A673 (cell line): ENCODE measurements around the gene VENTX.

ENCODE experiments used
- EZH2 ChIP-seq: fragments of 200-600 bp; sonication (generic); IDR thresholded peaks from 2 replicates; pipeline ENCODE4 v1.6.1; 2017; ENCODE audit warnings: borderline replicate concordance, low read depth, mild to moderate bottlenecking, mixed read lengths, antibody characterized with exemption, low read length; ENCODE audit not compliant: poor library complexity, severe bottlenecking
- TF ChIP-seq, protein P1 (sequence below): fragments of 300-800, 200-600 bp; sonication (generic); conservative IDR thresholded peaks from 2 replicates; pipeline ENCODE4 v1.5.1; 2017; ENCODE audit warnings: low read depth, mild to moderate bottlenecking, antibody characterized with exemption, low read length, moderate library complexity, mixed read lengths

DNA sequence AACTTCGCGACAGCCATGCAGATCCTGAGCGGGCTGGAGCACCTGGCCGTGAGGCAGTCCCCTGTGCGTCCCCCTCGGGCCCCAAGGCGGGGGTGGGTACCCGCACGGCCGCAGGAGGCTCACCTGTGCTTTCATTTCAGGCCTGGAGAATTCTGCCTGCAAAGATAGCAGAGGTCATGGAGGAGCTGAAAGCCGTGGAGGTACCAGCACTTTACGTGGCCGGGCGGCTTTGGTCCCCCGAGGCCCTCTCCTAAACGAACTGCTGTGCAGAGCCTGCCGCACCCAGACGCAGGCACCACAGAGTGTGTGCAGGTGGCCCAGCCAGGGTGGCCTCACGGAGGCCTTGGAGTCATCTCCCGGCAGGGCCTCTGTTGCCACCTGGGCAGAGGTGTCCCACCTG is 18.8 kb upstream of the VENTX start:
- TF ChIP-seq, protein P1, sequence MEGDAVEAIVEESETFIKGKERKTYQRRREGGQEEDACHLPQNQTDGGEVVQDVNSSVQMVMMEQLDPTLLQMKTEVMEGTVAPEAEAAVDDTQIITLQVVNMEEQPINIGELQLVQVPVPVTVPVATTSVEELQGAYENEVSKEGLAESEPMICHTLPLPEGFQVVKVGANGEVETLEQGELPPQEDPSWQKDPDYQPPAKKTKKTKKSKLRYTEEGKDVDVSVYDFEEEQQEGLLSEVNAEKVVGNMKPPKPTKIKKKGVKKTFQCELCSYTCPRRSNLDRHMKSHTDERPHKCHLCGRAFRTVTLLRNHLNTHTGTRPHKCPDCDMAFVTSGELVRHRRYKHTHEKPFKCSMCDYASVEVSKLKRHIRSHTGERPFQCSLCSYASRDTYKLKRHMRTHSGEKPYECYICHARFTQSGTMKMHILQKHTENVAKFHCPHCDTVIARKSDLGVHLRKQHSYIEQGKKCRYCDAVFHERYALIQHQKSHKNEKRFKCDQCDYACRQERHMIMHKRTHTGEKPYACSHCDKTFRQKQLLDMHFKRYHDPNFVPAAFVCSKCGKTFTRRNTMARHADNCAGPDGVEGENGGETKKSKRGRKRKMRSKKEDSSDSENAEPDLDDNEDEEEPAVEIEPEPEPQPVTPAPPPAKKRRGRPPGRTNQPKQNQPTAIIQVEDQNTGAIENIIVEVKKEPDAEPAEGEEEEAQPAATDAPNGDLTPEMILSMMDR, result no peak
- TF ChIP-seq EZH2, result no peak
